HG03558 (cell line): Measurements from ENCODE around the gene MYO1A.
"Not testable (repeated sequence)": the region's sequence is repeated elsewhere in the genome, so short reads cannot be mapped to it uniquely, and the experiment has no call there.

ENCODE experiments used
- ATAC-seq: cut with Tn5 transposase; IDR thresholded peaks from one replicate; pipeline ENCODE4 v1.9.1; 2021; ENCODE audit warnings: moderate number of reproducible peaks; ENCODE audit not compliant: unreplicated experiment; ENCODE audit errors: extremely low read depth

The MYO1A gene

GRCh38 chr12:56996793-56997545 is 53.0 kb downstream of the MYO1A start:
- no peak for ATAC-seq

- ATAC-seq: no peak
These were observed 53.9 kb downstream of the MYO1A start for GRCh38 chr12:56995930-56996496.

GRCh38 chr12:56995201-56995929 is 54.6 kb downstream of the MYO1A start:
- ATAC-seq: no peak

- ATAC-seq: no peak
These were observed 55.6 kb downstream of the MYO1A start for GRCh38 chr12:56994231-56994746.

GRCh38 chr12:56993346-56993745 is 56.6 kb downstream of the MYO1A start:
- ATAC-seq: no peak

GRCh38 chr12:56991319-56992246 is 58.3 kb downstream of the MYO1A start:
- no peak for ATAC-seq

- no peak for ATAC-seq
These were observed 59.1 kb downstream of the MYO1A start for GRCh38 chr12:56990648-56991318.

- no peak for ATAC-seq
These were observed 59.9 kb downstream of the MYO1A start for GRCh38 chr12:56989861-56990610.

GRCh38 chr12:56988207-56988739 is 61.7 kb downstream of the MYO1A start:
- no peak for ATAC-seq

- no peak for ATAC-seq
These were observed 62.3 kb downstream of the MYO1A start for GRCh38 chr12:56987551-56988053.

GRCh38 chr12:56987011-56987410 is 62.9 kb downstream of the MYO1A start:
- no peak for ATAC-seq

GRCh38 chr12:56985714-56986113 is 64.2 kb downstream of the MYO1A start:
- not testable (repeated sequence) for ATAC-seq

GRCh38 chr12:56983386-56983785 is 66.5 kb downstream of the MYO1A start:
- ATAC-seq: no peak

- ATAC-seq: not testable (repeated sequence)
These were observed 67.2 kb downstream of the MYO1A start for GRCh38 chr12:56982578-56983236.

- no peak for ATAC-seq
These were observed 68.9 kb downstream of the MYO1A start for GRCh38 chr12:56980941-56981530.

GRCh38 chr12:56980268-56980667 is 69.7 kb downstream of the MYO1A start:
- ATAC-seq: no peak

- no peak for ATAC-seq
These were observed 70.3 kb downstream of the MYO1A start for GRCh38 chr12:56979628-56980027.
